GM10266 (cell line): Measurements from ENCODE around the gene MYCBPAP.
A peak's percentile ranks its signal among the peaks of the same experiment; 100 is the strongest.
"Not testable (repeated sequence)": the region's sequence is repeated elsewhere in the genome, so short reads cannot be mapped to it uniquely, and the experiment has no call there.

ENCODE experiments used
- DNase-seq: peaks from one replicate; pipeline ENCODE4 v3.0.0; 2012; ENCODE audit errors: extremely low spot score
- CTCF ChIP-seq: IDR thresholded peaks from 2 replicates; pipeline ENCODE4 v1.5.1; 2012; ENCODE audit warnings: mild to moderate bottlenecking, low read depth; ENCODE audit not compliant: control insufficient read depth, insufficient read depth; ENCODE audit errors: missing control alignments

MYCBPAP gene

GRCh38 chr17:50473901-50474300 lies 34.3 kb upstream of the MYCBPAP start:
- DNase-seq = no peak
- TF ChIP-seq CTCF = no peak

GRCh38 chr17:50474523-50474922 lies 33.7 kb upstream of the MYCBPAP start:
- DNase-seq = no peak
- no peak for TF ChIP-seq CTCF

- no peak for TF ChIP-seq CTCF
- DNase-seq = no peak
These were observed 32.9 kb upstream of the MYCBPAP start for GRCh38 chr17:50475362-50475761.

GRCh38 chr17:50475775-50476544 lies 32.3 kb upstream of the MYCBPAP start:
- not testable (repeated sequence) for DNase-seq

- no peak for DNase-seq
- TF ChIP-seq CTCF = no peak
These were observed 31.5 kb upstream of the MYCBPAP start for GRCh38 chr17:50476545-50477315.

GRCh38 chr17:50477976-50478375 lies 30.3 kb upstream of the MYCBPAP start:
- no peak for DNase-seq
- TF ChIP-seq CTCF = no peak

- peak; percentile 82 for TF ChIP-seq CTCF
- peak; percentile 95 for DNase-seq
These were observed 29.6 kb upstream of the MYCBPAP start, which contains the start of gene RSAD1 for GRCh38 chr17:50478391-50479381. Gene RSAD1, plus strand, starts transcription at chr17:50478860. Its CDS starts 25 bp downstream, at chr17:50478885.
